HEK293 (cell line): ENCODE measurements around the gene MYO1B.

Experiments used
- CTCF ChIP-seq: fragments of 450-650 bp; formaldehyde crosslinking; IDR thresholded peaks from 2 replicates; pipeline ENCODE4 v1.5.1; 2016; ENCODE audit warnings: missing biosample characterization, missing genetic modification characterization
- ELK4 ChIP-seq: IDR thresholded peaks from 2 replicates; pipeline ENCODE4 v1.6.1; 2011; ENCODE audit warnings: mild to moderate bottlenecking, low read depth, low read length, borderline replicate concordance
- OVOL3 ChIP-seq: fragments of 450-650 bp; formaldehyde crosslinking; IDR thresholded peaks from 2 replicates; pipeline ENCODE4 v1.5.1; 2016; ENCODE audit warnings: missing biosample characterization, missing genetic modification characterization
- SALL2 ChIP-seq: fragments of 450-650 bp; formaldehyde crosslinking; IDR thresholded peaks from 2 replicates; pipeline ENCODE4 v1.5.0; 2017; ENCODE audit warnings: missing biosample characterization, mild to moderate bottlenecking, missing genetic modification characterization, borderline replicate concordance
- SETDB1 ChIP-seq: IDR thresholded peaks from one replicate; pipeline ENCODE4 v1.6.1; 2017; ENCODE audit warnings: mild to moderate bottlenecking, low read length, moderate library complexity, mixed read lengths; ENCODE audit not compliant: insufficient read length
- TCF7L2 ChIP-seq: IDR thresholded peaks from 2 replicates; pipeline ENCODE4 v1.6.1; 2011; ENCODE audit warnings: low read depth, mild to moderate bottlenecking, inconsistent platforms, low read length, moderate library complexity, borderline replicate concordance
- TRIM28 ChIP-seq: IDR thresholded peaks from 2 replicates; pipeline ENCODE4 v1.6.1; 2011; ENCODE audit warnings: low read length, control low read depth, borderline replicate concordance
- ZFP69B ChIP-seq: fragments of 450-650 bp; formaldehyde crosslinking; IDR thresholded peaks from 2 replicates; pipeline ENCODE4 v1.5.1; 2016; ENCODE audit warnings: missing biosample characterization, missing genetic modification characterization
- ZNF24 ChIP-seq: fragments of 450-650 bp; formaldehyde crosslinking; IDR thresholded peaks from 2 replicates; pipeline ENCODE4 v1.5.1; 2016; ENCODE audit warnings: missing biosample characterization, missing genetic modification characterization
- ZNF311 ChIP-seq: fragments of 450-650 bp; formaldehyde crosslinking; IDR thresholded peaks from 2 replicates; pipeline ENCODE4 v1.5.1; 2017; ENCODE audit warnings: missing biosample characterization, missing genetic modification characterization, borderline replicate concordance
- ZNF501 ChIP-seq: fragments of 450-650 bp; formaldehyde crosslinking; IDR thresholded peaks from 2 replicates; pipeline ENCODE4 v1.5.1; 2016; ENCODE audit warnings: missing biosample characterization, missing genetic modification characterization
- ZNF561 ChIP-seq: fragments of 450-650 bp; IDR thresholded peaks from 2 replicates; pipeline ENCODE4 v1.5.1; 2018; ENCODE audit warnings: missing biosample characterization, missing genetic modification characterization, borderline replicate concordance
- ZNF626 ChIP-seq: fragments of 450-650 bp; sonication (Bioruptor Pico); formaldehyde crosslinking; IDR thresholded peaks from 2 replicates; pipeline ENCODE4 v1.5.1; 2018; ENCODE audit warnings: missing biosample characterization, missing genetic modification characterization, inconsistent platforms
- TF ChIP-seq, protein P1 (sequence below): fragments of 450-650 bp; formaldehyde crosslinking; IDR thresholded peaks from 2 replicates; pipeline ENCODE4 v1.5.1; 2016; ENCODE audit warnings: missing biosample characterization, missing genetic modification characterization

DNA sequence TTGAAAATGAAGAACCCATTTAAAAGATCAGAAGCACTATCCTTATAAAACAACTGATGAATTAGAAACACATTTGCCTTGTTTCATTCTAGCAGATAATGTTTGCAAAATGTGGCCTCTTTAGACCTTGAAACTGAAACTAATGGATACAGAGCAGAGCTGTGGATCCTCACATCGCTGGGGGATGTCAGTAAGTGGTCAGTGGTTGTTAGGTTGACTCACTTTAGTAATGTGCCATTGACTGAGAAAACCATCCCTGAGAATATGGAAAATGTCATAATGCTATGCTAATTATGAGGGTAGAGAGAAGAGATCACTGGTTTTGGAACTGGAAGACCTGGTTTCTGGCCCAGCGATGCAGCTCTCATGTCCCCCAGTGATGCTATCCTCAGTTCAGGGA is 176.7 kb downstream of the MYO1B start:
- TF ChIP-seq SALL2 (no peak), ZNF311 (no peak), TRIM28 (no peak), CTCF (no peak), OVOL3 (tag by site-specific recombination) (no peak), ZNF626 (tag by site-specific recombination) (no peak), ZNF24 (no peak), ELK4 (no peak), ZNF501 (tag by site-specific recombination) (no peak), ZNF561 (tag by site-specific recombination) (no peak), TCF7L2 (no peak), SETDB1 (no peak), ZFP69B (tag by site-specific recombination) (no peak)
- TF ChIP-seq, protein P1, sequence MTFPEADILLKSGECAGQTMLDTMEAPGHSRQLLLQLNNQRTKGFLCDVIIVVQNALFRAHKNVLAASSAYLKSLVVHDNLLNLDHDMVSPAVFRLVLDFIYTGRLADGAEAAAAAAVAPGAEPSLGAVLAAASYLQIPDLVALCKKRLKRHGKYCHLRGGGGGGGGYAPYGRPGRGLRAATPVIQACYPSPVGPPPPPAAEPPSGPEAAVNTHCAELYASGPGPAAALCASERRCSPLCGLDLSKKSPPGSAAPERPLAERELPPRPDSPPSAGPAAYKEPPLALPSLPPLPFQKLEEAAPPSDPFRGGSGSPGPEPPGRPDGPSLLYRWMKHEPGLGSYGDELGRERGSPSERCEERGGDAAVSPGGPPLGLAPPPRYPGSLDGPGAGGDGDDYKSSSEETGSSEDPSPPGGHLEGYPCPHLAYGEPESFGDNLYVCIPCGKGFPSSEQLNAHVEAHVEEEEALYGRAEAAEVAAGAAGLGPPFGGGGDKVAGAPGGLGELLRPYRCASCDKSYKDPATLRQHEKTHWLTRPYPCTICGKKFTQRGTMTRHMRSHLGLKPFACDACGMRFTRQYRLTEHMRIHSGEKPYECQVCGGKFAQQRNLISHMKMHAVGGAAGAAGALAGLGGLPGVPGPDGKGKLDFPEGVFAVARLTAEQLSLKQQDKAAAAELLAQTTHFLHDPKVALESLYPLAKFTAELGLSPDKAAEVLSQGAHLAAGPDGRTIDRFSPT, result no peak
